HG03521 (cell line): ENCODE measurements around the gene IL4.
"Not testable (repeated sequence)": the region's sequence is repeated elsewhere in the genome, so short reads cannot be mapped to it uniquely, and the experiment has no call there.

Source experiments
- ATAC-seq: cut with Tn5 transposase; IDR thresholded peaks from one replicate; pipeline ENCODE4 v1.9.1; 2021; ENCODE audit warnings: mild to moderate bottlenecking, moderate library complexity; ENCODE audit not compliant: unreplicated experiment

The IL4 gene

GRCh38 chr5:132689513-132689912 is 15.7 kb downstream of the IL4 start:
- ATAC-seq: no peak

DNA sequence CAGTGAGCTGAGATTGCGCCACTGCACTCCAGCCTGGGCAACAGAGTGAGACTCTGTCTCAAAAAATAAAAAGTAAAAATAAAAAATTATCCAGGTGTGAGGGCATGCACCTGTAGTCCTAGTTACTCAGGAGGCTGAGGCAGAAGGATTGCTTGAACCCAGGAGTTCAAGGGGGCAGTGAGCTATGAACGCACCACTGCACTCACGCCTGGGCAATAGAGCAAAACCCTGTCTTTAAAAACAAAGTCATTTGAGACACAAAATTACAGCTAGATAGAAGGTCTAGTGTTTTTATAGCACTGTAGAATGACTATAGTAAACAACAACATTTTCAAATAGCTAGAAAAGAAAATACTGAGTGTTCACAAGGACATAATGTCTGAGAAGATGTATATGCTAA is 16.4 kb downstream of the IL4 start:
- ATAC-seq: no peak

DNA sequence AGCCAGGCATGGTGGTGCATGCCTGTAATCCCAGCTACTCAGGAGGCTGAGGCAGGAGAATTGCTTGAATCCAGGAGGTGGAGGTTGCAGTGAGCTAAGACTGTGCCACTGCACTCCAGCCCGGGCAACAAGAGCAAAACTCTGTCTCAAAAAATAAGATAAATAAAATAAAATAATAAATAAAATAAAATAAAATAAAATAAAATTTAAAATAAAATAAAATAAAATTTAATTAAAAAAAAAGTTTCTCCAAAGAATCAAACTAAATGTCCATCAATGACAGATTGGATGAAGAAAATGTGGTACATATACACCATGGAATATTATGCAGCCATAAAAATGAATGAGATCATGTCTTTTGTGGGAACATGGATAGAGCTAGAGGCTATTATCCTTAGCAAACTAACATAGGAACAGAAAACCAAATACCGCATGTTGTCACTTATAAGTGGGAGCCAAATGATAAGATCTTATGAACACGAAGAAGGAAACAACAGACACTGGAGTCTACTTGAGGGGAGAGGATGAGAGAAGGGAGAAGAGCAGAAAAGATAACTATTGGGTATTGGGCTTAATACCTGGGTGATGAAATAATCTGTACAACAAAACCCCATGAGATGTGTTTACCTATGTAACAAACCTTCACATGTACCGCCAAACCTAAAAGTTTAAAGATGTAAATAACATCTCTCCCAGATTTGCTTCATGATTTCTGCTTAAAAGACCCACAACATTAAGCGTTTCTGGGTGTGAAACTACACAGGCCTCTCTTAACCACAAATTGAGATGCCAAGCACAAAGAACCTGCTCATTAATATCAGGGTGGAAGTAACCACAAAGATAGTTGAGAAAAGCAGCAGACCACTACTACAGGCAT is 18.2 kb downstream of the IL4 start:
- not testable (repeated sequence) for ATAC-seq

- ATAC-seq: no peak
Observed at GRCh38 chr5:132692632-132692967, 18.8 kb downstream of the IL4 start.

- ATAC-seq: no peak
Observed at GRCh38 chr5:132695956-132696355, 22.2 kb downstream of the IL4 start.

DNA sequence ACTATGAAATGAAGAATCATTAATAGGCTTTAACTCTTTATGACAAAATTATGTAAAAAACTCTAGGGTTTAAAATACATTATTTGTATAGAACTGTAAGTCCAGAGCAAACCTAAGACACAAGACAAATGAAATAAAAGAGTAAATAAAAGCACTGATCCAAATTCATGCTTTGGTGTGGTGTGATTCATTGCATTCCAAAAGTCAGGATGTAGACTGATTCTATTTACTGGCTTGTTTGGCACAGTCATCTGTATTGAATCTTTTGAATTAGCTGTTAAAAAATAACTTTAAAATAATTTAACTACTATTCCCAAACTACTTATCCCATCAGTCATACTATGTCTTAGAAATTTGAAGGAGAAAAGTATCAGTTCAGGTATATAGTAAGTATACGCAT is 31.1 kb downstream of the IL4 start:
- no peak for ATAC-seq

- no peak for ATAC-seq
Observed at GRCh38 chr5:132708645-132709044, 34.9 kb downstream of the IL4 start.

- no peak for ATAC-seq
Observed at GRCh38 chr5:132714456-132715307, 40.9 kb downstream of the IL4 start.

DNA sequence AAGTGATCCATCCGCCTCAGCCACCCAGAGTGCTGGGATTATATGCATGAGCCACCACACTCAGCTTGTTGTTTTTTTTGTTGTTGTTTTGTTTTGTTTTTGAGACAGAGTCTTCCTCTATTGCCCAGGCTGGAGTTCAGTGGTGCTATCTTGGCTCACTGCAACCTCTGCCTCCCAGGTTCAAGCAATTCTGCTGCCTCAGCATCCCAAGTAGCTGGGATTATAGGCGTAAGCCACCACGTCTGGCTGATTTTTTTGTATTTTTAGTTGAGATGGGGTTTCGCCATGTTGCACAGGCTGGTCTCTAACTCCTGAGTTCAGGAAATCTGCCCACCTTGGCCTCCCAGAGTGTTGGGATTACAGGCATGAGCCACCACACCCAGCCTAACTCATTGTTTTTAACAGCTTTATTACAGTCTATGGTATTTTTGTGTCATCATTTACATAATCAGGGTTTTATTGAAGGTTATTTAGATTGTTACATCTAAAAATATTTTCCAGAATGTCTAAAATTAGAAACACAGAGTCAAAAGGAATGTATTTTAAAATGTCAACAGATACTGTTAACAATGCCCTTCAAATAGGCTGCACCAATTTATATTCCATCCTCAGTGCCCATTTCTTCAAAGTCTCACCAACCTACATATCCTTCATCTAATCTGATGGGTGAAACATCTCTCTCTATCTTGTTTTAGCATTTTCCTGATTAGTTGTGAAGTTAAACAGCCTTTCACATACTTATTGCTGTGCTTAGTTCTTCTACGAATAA is 44.9 kb downstream of the IL4 start:
- no peak for ATAC-seq

GRCh38 chr5:132725745-132726144 is 52.0 kb downstream of the IL4 start:
- no peak for ATAC-seq

DNA sequence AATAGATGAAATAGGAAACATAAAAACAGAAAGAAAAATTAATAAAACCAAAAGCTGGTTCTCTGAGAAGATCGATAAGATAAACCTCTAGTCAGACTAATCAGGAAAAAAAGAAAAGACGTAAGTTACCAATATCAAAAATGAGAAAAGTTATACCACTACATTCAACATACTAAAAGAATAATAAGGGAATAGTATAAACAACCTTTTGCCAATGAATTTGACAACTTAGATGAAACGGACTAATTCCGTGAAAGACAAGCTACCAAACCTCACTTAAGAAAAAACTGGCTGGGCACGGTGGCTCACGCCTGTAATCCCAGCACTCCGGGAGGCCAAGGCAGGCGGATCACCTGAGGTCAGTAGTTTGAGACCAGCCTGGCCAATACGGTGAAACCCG is 56.1 kb downstream of the IL4 start:
- no peak for ATAC-seq
